Right lobe of liver (tissue), 6 donors: Measurements from ENCODE around the gene RAI1. TPM values are rescaled to one million over a fixed set of nuclear protein-coding genes. Genes with fewer than 3 reads are reported as not detected.

ENCODE experiments used
- ATAC-seq, 4 donors: fragments of 200-7000 bp; cut with Tn5 transposase; one replicate each; pipeline ENCODE4 v1.9.1; 2020; ENCODE audit warnings: mild to moderate bottlenecking in 4 of 4, moderate library complexity in 4 of 4
- DNase-seq, 3 donors: peaks; one replicate each; pipeline ENCODE4 v3.0.0-alpha.2; 2020
- H3K27ac ChIP-seq, 3 donors: fragments of 200-600 bp; one replicate each; pipeline ENCODE4 v1.8.0; 2022
- H3K27me3 ChIP-seq, 2 donors: fragments of 200-600 bp; one replicate each; pipeline ENCODE4 v1.8.0; 2022
- H3K36me3 ChIP-seq, 4 donors: fragments of 200-600 bp; sonication (generic) in 1 of 4; one replicate each; pipeline versions ENCODE4 v1.5.1 to v1.8.0; 2017 to 2022; ENCODE audit warnings: control low read depth in 1 of 4
- H3K4me1 ChIP-seq, 4 donors: fragments of 200-600 bp; sonication (generic) in 1 of 4; one replicate each; pipeline versions ENCODE4 v1.5.1 to v1.8.0; 2017 to 2022; ENCODE audit warnings: control low read depth in 1 of 4
- H3K4me3 ChIP-seq, 3 donors: fragments of 200-600 bp; one replicate each; pipeline ENCODE4 v1.8.0; 2022
- H3K9me3 ChIP-seq, 4 donors: fragments of 200-600 bp; sonication (generic) in 1 of 4; one replicate each; pipeline versions ENCODE4 v1.5.1 to v1.8.0; 2017 to 2022; ENCODE audit warnings: control low read depth in 1 of 4
- POLR2A ChIP-seq: fragments of 450-650 bp; IDR thresholded peaks from one replicate; pipeline ENCODE4 v1.6.1; 2017; ENCODE audit warnings: antibody characterized with exemption, mild to moderate bottlenecking
- WGBS: methylation state at CpG from one replicate; pipeline ENCODE4 v1.1.6; 2018; ENCODE audit warnings: low coverage, low lambda C conversion rate; ENCODE audit not compliant: insufficient coverage; ENCODE audit errors: missing lambda C conversion rate; 5-methylcytosine and 5-hydroxymethylcytosine counted together
- intact Hi-C, 2 donors: fragments of 100-400 bp; cut with DNase I; formaldehyde crosslinking; loops; one replicate each; pipeline versions ENCODE4 v1.11.2 to v1.14.1; 2022
- total RNA-seq, 6 experiments: library from RNA; depleted of rRNA in 2 of 6; stranded (reverse); fragments of >200 nt in 2 of 6; fragmentation: NEBNext Ultra II Directional in 3 of 6; extraction: Animal tissue kit (Norgen Biotek cat#: 25700) in 3 of 6; gene quantifications; one replicate each; pipeline versions ENCODE4 v1.1.0 to v1.2.4, GENCODE V29; 2016 to 2023
- TF ChIP-seq, protein P1 (sequence below), 4 donors: fragments of 200-600 bp in 3 of 4; fragments of 450-650 bp in 1 of 4; IDR thresholded peaks; one replicate each; pipeline versions ENCODE4 v1.5.1 to v1.8.0; 2016 to 2022; ENCODE audit warnings: antibody characterized with exemption in 4 of 4, mild to moderate bottlenecking in 2 of 4
- donor health status: DM: no; HTN: yes; CAD: no.
- donor health status: DM: no; HTN: no; CAD: no.
- donor health status: DM: no; HTN: no; CAD: no.
- donor health status: DM: no; HTN: yes; CAD: no.
- donor health status: DM: no; HTN: yes; CAD: no.

Gene RAI1
- total RNA-seq, 6 experiments from 2014 or later: 6.1 to 14.5 (median 8.4) TPM

DNA sequence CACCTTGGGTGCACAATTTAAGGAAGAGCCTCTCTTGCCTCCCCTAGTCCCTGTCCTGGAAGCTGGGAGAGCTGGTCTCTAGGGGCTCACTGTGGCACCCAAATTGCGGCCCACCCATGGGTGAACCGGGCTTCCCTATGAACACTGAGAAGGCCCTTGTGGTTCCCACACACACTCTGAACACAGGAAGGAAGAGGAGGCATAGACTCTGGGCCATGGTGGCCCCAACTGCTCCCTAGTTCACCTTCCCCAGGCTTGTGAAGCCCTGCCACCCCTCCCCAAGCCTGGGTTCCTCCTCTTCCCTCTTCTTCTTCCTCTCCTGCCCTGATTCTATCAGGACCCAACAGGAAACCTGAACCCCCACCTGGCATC, 145.1 kb downstream of the RAI1 start:
- no peak for ATAC-seq
- intact Hi-C loops: no loop called here
- DNase-seq: no peak
- Histone ChIP-seq H3K27ac (peak overlapping the region in 1 of 3 donors; percentile 86), H3K27me3 (no peaks in the 10 kb centered on the region), H3K4me1 (peaks cover 0 to 78% (median 45%) of the 10 kb centered on the region in 4 donors), H3K4me3 (no peak overlapping the region), H3K36me3 (no peaks in the 10 kb centered on the region), H3K9me3 (no peaks in the 10 kb centered on the region)
- TF ChIP-seq, protein P1, sequence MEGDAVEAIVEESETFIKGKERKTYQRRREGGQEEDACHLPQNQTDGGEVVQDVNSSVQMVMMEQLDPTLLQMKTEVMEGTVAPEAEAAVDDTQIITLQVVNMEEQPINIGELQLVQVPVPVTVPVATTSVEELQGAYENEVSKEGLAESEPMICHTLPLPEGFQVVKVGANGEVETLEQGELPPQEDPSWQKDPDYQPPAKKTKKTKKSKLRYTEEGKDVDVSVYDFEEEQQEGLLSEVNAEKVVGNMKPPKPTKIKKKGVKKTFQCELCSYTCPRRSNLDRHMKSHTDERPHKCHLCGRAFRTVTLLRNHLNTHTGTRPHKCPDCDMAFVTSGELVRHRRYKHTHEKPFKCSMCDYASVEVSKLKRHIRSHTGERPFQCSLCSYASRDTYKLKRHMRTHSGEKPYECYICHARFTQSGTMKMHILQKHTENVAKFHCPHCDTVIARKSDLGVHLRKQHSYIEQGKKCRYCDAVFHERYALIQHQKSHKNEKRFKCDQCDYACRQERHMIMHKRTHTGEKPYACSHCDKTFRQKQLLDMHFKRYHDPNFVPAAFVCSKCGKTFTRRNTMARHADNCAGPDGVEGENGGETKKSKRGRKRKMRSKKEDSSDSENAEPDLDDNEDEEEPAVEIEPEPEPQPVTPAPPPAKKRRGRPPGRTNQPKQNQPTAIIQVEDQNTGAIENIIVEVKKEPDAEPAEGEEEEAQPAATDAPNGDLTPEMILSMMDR (IDR thresholded peaks at IDR 0.05): no peak
- no peak for TF ChIP-seq POLR2A
- WGBS: no CpG with 5 or more reads among the region's 2 CpGs

DNA sequence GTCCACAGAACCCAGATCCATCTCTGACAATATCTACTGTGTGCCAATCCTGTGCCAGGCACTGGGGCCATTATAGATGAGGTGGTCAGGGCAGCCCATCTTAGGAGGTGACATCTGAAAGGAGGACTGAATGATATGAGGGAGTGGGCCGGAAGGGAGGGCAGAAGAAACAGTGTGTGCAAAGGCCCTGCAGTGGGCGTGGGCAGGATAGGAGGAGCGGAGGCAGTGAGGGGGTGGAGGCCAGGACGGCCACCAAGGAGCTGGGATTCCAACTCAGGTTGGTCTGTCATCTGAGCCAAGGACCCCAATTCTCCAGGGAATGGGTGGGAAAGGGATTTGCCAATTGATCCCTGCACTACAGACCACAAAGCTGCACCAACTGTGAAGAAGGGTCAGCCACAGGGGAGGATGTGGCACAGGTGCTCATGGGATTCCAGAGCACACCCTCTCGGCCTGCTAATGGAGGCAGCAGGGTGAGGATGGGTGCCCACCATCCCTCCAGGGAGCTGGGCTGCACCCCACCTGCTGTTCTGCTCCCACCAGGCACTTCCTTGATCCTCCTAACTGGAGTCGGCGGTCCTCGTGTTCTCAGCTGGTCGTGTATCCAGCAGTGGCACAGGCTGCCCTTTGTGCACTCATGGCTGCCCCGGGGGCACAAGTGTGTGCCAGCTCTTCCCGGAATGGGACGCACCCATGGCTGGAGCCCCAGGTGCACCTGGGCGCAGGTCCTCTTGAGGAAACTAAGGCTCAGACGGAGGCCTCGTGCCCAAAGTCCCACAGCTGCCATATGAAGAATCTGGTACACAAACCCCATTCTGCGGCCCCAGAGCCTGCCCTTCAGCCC, 145.9 kb downstream of the RAI1 start:
- Histone ChIP-seq H3K9me3 (no peaks in the 10 kb centered on the region), H3K4me3 (no peak overlapping the region), H3K27ac (peak overlapping the region; percentile 28 to 86 (median 58)), H3K4me1 (peaks cover 0 to 82% (median 47%) of the 10 kb centered on the region in 4 donors), H3K36me3 (no peaks in the 10 kb centered on the region), H3K27me3 (no peaks in the 10 kb centered on the region)
- 74% methylated on average over 10 of the region's 16 CpGs for WGBS
- peak; percentile 67 to 85 (median 76) for DNase-seq
- peak; percentile 8 to 37 (median 12) for ATAC-seq
- intact Hi-C loops: no loop called here
- no peak for TF ChIP-seq POLR2A
- TF ChIP-seq, protein P1 (IDR thresholded peaks at IDR 0.05): no peak

- no peak for DNase-seq
- no peak for ATAC-seq
- Histone ChIP-seq H3K4me3 (no peak overlapping the region), H3K9me3 (no peaks in the 10 kb centered on the region), H3K36me3 (no peaks in the 10 kb centered on the region), H3K27ac (peak overlapping the region; percentile 28 to 86 (median 58)), H3K27me3 (no peaks in the 10 kb centered on the region), H3K4me1 (peaks cover 0 to 90% (median 51%) of the 10 kb centered on the region in 4 donors)
- WGBS: 53% methylated on average over 5 of the region's 13 CpGs
- intact Hi-C loops: no loop called here
- no peak for TF ChIP-seq POLR2A
- TF ChIP-seq, protein P1 (IDR thresholded peaks at IDR 0.05): no peak
Measured at GRCh38 chr17:17827826-17828621, 146.8 kb downstream of the RAI1 start.

GRCh38 chr17:17830269-17830567, 149.0 kb downstream of the RAI1 start:
- peaks cover 0 to 96% (median 51%) of the 10 kb centered on the region in 4 donors for H3K4me1 ChIP-seq
- H3K9me3 ChIP-seq: no peaks in the 10 kb centered on the region
- H3K4me3 ChIP-seq: no peak overlapping the region
- H3K36me3 ChIP-seq: no peaks in the 10 kb centered on the region
- WGBS: 60% methylated on average over 2 of the region's 2 CpGs
- ATAC-seq (no peak), DNase-seq (no peak)
- H3K27ac ChIP-seq: peak overlapping the region; percentile 65 to 91 (median 74)
- intact Hi-C loops: no loop called here
- no peaks in the 10 kb centered on the region for H3K27me3 ChIP-seq
- TF ChIP-seq, protein P1 (IDR thresholded peaks at IDR 0.05): no peak
- no peak for TF ChIP-seq POLR2A
